ENCODE data around the gene UVSSA. TPM values are rescaled to one million over a fixed set of nuclear protein-coding genes. Genes with fewer than 3 reads are reported as not detected.
"Not testable (repeated sequence)": the region's sequence is repeated elsewhere in the genome, so short reads cannot be mapped to it uniquely, and the experiment has no call there.

Gene UVSSA
- total and polyA plus RNA-seq, 2 donors: 7.2 to 13.0 TPM

DNA sequence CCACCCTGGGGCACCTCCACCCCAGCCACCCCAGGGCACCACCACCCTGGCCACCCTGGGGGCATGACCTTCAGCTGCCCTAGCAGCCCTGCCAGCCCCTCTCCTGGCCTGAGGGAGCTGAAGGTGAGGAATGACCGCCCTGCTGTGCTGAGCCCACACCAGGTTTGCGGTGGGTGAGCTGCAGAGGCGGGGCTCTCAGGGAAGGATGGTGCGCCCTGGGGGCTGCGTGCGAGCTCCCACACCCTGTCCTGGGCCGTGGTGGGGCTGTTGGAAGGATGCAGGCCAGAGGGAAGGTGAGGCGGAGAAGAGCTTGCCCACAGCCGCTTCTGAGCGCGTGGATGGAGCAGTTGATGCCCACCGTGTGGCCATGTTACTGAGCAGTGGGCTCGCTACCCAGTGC, 17.7 kb downstream of the UVSSA start:
- Histone ChIP-seq H3K4me3 (ENCODE audit: low read depth, low read length) (no peak overlapping the region), H3K4me1 (ENCODE audit: insufficient read depth) (no peaks in the 10 kb centered on the region), H3K36me3 (ENCODE audit: insufficient read depth) (no peaks in the 10 kb centered on the region), H3K27ac (ENCODE audit: low read depth) (no peak overlapping the region)
- 93% methylated on average over 13 of the region's 13 CpGs for WGBS
- no peak for DNase-seq (ENCODE audit: extremely low spot score)

- 86% methylated on average over 25 of the region's 25 CpGs for WGBS
- Histone ChIP-seq H3K4me1 (ENCODE audit: insufficient read depth) (no peaks in the 10 kb centered on the region), H3K36me3 (ENCODE audit: insufficient read depth) (no peaks in the 10 kb centered on the region), H3K4me3 (ENCODE audit: low read depth, low read length) (no peak overlapping the region), H3K27ac (ENCODE audit: low read depth) (no peak overlapping the region)
- DNase-seq (ENCODE audit: extremely low spot score): no peak
These were observed 18.5 kb downstream of the UVSSA start for GRCh38 chr4:1365271-1366178.

DNA sequence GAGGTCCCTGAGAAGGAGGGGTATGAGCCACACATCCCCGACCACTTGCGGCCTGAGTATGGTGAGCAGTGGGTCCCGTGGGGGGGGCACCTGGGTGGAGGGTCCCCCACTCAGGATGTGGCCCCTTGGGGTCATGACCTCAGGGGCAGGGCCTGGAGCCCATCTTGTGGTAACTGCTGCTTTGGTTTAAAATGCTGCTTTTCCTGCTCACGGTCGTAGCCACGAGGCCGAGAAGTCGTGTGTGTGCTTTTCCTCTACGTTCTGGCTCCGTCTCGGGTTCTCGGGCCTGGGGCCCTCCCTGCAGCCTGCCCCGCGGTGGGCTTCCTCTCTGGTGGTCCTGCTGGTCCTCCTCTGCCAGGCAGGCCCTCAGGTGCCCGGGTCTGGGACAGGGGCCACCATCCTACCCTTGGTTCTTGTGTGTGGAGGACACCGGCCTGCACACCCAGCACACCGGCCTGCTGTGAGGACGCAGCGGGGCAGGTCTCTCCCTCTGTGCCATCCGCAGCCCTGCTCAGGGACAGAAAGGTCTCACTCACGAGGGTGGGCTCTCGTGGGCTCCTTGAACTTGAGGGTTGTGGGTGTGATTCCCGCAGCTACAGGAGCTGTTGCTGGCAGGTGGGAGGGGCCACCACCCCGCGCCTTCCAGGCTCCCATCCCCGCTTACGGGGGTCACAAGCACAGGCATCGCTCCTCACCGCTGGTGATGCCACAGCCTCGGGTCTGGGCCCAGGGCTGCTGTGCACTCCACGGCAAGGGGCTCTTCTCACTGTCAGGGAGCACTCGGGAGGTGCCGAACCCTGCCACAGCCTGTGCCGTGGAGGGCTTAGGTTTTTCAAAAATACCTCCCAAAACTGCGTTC, 19.6 kb downstream of the UVSSA start:
- no peak overlapping the region for H3K27ac ChIP-seq (ENCODE audit: low read depth)
- no peak for DNase-seq (ENCODE audit: extremely low spot score)
- H3K4me3 ChIP-seq (ENCODE audit: low read depth, low read length): no peak overlapping the region
- 92% methylated on average over 35 of the region's 35 CpGs for WGBS
- no peaks in the 10 kb centered on the region for H3K36me3 ChIP-seq (ENCODE audit: insufficient read depth)
- no peaks in the 10 kb centered on the region for H3K4me1 ChIP-seq (ENCODE audit: insufficient read depth)

- Histone ChIP-seq H3K4me1 (ENCODE audit: insufficient read depth) (no peaks in the 10 kb centered on the region), H3K27ac (ENCODE audit: low read depth) (no peak overlapping the region), H3K36me3 (ENCODE audit: insufficient read depth) (no peaks in the 10 kb centered on the region), H3K4me3 (ENCODE audit: low read depth, low read length) (no peak overlapping the region)
- DNase-seq (ENCODE audit: extremely low spot score): no peak
- WGBS: 90% methylated on average over 17 of the region's 17 CpGs
These were observed 20.4 kb downstream of the UVSSA start for GRCh38 chr4:1367230-1367935.

DNA sequence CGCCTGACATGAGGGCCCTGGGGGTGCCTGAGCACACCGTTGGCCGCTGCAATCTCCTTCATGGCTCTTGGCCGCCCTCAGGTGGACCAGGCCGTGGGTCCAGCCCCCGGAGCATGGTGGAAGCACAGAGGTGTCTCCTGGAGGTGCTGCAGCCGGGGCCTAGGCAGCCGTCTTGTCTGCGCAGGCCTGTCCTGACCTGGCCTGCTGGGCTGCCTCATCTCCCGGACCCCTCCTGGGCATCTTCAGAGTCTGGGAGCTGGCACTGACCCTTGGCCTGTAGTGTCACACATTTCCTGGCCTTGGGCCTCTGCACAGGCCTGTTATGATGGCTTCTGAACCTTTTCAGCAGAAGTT, 20.9 kb downstream of the UVSSA start:
- WGBS: 88% methylated on average over 10 of the region's 10 CpGs
- Histone ChIP-seq H3K27ac (ENCODE audit: low read depth) (no peak overlapping the region), H3K4me1 (ENCODE audit: insufficient read depth) (no peaks in the 10 kb centered on the region), H3K4me3 (ENCODE audit: low read depth, low read length) (no peak overlapping the region), H3K36me3 (ENCODE audit: insufficient read depth) (no peaks in the 10 kb centered on the region)
- no peak for DNase-seq (ENCODE audit: extremely low spot score)

GRCh38 chr4:1368421-1369090, 21.5 kb downstream of the UVSSA start:
- 92% methylated on average over 24 of the region's 24 CpGs for WGBS
- no peak overlapping the region for H3K27ac ChIP-seq (ENCODE audit: low read depth)
- no peak for DNase-seq (ENCODE audit: extremely low spot score)
- H3K36me3 ChIP-seq (ENCODE audit: insufficient read depth): no peaks in the 10 kb centered on the region
- no peaks in the 10 kb centered on the region for H3K4me1 ChIP-seq (ENCODE audit: insufficient read depth)
- H3K4me3 ChIP-seq (ENCODE audit: low read depth, low read length): no peak overlapping the region

DNA sequence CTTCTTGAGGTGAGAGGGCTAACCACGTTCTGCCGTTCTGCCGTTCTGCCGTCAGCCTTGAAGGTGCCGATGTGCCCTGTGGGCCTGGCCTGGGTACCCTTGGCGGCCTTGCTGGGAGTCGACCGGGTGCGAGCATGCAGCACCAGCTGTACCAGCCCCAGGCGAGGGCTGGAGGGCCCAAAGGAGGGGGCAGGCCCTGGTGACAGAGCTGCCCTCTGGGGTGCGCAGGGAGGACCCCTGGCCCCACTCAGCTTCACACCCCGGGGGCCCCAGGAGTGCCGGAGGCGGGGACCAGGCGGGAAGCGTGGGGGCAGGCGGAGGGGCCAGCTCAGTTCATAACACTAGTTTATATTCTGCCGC, 22.1 kb downstream of the UVSSA start:
- no peaks in the 10 kb centered on the region for H3K36me3 ChIP-seq (ENCODE audit: insufficient read depth)
- WGBS: 77% methylated on average over 18 of the region's 18 CpGs
- H3K27ac ChIP-seq (ENCODE audit: low read depth): no peak overlapping the region
- no peak overlapping the region for H3K4me3 ChIP-seq (ENCODE audit: low read depth, low read length)
- H3K4me1 ChIP-seq (ENCODE audit: insufficient read depth): no peaks in the 10 kb centered on the region
- DNase-seq (ENCODE audit: extremely low spot score): no peak

GRCh38 chr4:1369479-1370079, 22.6 kb downstream of the UVSSA start:
- 84% methylated on average over 22 of the region's 22 CpGs for WGBS
- Histone ChIP-seq H3K4me3 (ENCODE audit: low read depth, low read length) (no peak overlapping the region), H3K36me3 (ENCODE audit: insufficient read depth) (no peaks in the 10 kb centered on the region), H3K27ac (ENCODE audit: low read depth) (no peak overlapping the region), H3K4me1 (ENCODE audit: insufficient read depth) (no peaks in the 10 kb centered on the region)
- DNase-seq (ENCODE audit: extremely low spot score): no peak

DNA sequence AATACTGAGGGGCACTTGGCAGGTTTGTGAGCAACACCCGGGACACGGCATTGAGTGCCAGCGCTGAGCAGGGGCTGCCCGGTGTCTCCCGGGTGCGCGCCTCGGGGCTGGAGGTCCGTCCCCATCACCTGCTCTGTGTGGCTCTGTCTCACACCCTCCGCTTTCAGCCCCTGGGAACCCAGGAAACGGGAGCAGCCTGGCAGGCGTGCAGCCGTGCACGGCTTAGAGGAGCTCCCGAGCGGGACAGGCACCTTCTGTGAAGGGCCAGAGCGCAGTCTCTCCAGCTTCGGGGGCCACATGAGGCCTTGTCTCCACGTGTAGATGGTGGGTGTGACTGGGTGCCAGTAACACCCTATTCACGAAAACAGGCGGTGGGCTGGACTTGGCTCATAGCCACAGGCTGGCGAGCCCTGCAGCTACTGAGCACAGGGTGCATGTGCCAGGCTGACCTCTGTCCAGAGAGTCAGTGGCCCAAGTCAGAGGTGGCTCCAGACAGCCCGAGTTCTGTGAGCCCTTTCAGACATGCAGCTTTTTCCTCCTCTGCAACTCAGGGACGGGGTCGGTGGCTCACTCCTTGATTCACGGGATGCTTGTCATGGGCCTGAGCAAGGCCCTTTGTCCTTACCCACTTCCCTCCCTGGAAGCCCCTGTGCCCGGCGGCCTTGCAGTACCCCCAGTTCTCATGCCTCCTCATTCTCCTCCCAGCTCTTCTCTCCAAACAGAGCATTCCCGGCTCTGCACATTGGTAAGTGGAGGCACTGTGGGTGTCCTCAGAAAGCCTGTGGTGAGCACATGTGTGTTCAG, 23.5 kb downstream of the UVSSA start:
- no peak for DNase-seq (ENCODE audit: extremely low spot score)
- WGBS: 92% methylated on average over 29 of the region's 29 CpGs
- Histone ChIP-seq H3K4me3 (ENCODE audit: low read depth, low read length) (no peak overlapping the region), H3K27ac (ENCODE audit: low read depth) (no peak overlapping the region), H3K4me1 (ENCODE audit: insufficient read depth) (no peaks in the 10 kb centered on the region), H3K36me3 (ENCODE audit: insufficient read depth) (no peaks in the 10 kb centered on the region)

DNA sequence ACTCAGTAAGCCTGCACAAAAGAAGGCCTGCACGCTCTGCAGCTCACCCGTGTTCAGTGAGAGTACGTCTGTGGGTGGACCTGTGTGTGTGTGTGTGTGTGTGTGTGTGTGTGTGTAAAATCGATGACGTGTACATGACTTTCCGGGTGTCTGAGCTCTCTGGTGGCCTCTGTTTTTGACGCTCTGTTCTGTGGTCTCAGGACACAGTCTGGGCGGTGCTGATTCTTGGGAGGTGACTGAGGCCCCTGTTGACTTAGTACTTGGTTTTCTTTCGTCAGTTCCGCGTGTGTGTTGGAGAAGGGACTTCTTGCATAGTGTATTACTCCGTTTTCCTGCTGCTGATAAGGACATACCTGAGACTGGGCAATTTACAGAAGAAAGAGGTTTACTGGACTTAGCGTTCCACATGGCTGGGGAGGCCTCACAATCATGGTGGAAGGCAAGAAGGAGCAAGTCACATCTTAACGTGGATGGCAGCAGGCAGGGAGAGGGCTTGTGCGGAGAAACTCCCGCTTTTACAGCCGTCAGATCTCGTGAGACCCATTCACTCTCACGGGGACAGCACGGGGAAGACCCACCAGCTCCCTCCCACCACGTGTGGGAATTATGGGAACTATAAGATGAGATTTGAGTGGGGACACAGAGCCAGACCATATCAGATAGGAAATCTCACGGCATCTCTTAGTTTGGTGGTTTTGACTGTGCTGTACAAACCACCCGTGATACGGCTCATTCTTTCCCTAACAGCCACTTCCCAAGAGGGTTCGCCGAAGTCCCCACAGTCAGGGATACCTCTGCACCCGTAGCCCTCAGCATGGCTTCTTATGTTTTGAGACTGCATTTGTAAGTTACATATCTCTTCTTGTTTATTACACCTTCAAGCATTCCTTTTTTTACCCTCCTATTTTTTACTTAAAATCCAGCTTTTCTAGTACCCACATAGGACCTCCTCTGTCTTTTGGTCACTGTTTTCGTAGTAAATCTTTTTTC, 24.5 kb downstream of the UVSSA start:
- H3K4me1 ChIP-seq (ENCODE audit: insufficient read depth): no peaks in the 10 kb centered on the region
- 94% methylated on average over 28 of the region's 28 CpGs for WGBS
- no peaks in the 10 kb centered on the region for H3K36me3 ChIP-seq (ENCODE audit: insufficient read depth)
- H3K27ac ChIP-seq (ENCODE audit: low read depth): no peak overlapping the region
- no peak overlapping the region for H3K4me3 ChIP-seq (ENCODE audit: low read depth, low read length)
- no peak for DNase-seq (ENCODE audit: extremely low spot score)

DNA sequence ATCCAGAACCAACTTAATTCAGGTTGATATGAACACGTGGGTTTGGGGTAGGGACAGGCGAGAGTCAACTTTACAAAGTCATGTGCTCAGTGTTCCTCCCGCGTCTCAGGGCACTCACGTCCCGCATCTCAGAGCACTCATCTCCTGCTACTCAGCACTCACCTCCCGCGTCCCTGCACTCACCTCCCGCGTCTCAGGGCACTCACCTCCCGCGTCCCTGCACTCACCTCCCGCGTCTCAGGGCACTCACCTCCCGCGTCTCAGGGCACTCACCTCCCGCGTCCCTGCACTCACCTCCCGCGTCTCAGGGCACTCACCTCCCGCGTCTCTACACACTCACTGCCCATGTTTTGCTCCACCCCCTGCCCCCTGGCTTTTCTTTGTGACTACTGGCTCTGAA, 25.6 kb downstream of the UVSSA start:
- H3K27ac ChIP-seq (ENCODE audit: low read depth); H3K4me3 ChIP-seq (ENCODE audit: low read depth, low read length); DNase-seq (ENCODE audit: extremely low spot score); H3K4me1 ChIP-seq (ENCODE audit: insufficient read depth); H3K36me3 ChIP-seq (ENCODE audit: insufficient read depth): not testable (repeated sequence)
- WGBS: 79% methylated on average over 15 of the region's 22 CpGs
